Measurements from ENCODE around the gene GTF2A1. TPM values are rescaled to one million over a fixed set of nuclear protein-coding genes. Genes with fewer than 3 reads are reported as not detected.

GTF2A1 gene
- total and polyA plus RNA-seq, 2 donors (not counting 3 experiments of a cell fraction or from before 2014, with no cell fraction given), result 11.1 to 33.4 TPM

DNA sequence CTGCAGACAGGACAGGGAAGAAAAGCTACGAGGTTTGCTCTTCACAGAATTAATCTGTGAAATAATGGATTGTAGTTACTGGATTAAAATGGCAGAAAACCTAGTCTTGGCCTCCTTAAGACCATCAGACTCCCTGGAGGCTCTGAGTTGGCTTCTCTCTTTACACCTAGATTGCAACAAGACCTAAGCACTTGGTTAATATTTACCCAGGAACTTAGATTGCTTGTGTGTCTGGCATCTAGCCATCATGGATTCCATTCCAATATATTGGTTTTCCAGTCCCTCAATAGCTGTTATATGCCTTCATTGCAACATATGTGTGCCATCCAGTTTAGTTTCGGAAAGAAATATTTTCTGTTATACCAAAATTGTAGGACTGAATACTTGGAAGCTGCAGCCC lies 1.9 kb upstream of the GTF2A1 start:
- dilution Hi-C loops (cut with MboI; ENCODE audit: extremely low pct_ligation_motif_present, low sequenced_read_pairs) (no loop called here), intact Hi-C loops (cut with micrococcal nuclease) (loop anchor here (5.0 kb wide), 2 partner anchors 215 to 585 kb away; no protein-coding TSS in a partner anchor)
- DNase-seq (ENCODE audit: low read depth, low spot score) (no peak), FAIRE-seq (no peak)
- Histone ChIP-seq H3K27ac (ENCODE audit: insufficient read depth, low read depth, low read length) (no peak overlapping the region), H3K4me3 (replicated peaks in 1 of 3; ENCODE audit: insufficient read depth in 1 of 3, low read depth in 1 of 3, low read length in 3 of 3) (no peak overlapping the region), H3K4me2 (ENCODE audit: insufficient read depth, low read length) (no peak overlapping the region), H3K9ac (replicated peaks; ENCODE audit: extremely low read depth, insufficient read depth, low read length) (no peak overlapping the region), H2AFZ (ENCODE audit: low read depth, low read length) (no peak overlapping the region), H4K20me1 (replicated peaks; ENCODE audit: control insufficient read depth, extremely low read depth, insufficient read depth, low read length) (no peaks in the 10 kb centered on the region), H3K36me3 (ENCODE audit: control insufficient read depth in 2 of 2, extremely low read depth in 1 of 2, insufficient read depth in 2 of 2, low read length in 2 of 2) (no peaks in the 10 kb centered on the region), H3K9me3 (replicated peaks; ENCODE audit: control insufficient read depth, insufficient read depth, low read length) (no peaks in the 10 kb centered on the region), H3K9me1 (replicated peaks; ENCODE audit: control insufficient read depth, extremely low read depth, insufficient read depth, low read length) (no peaks in the 10 kb centered on the region), H3K4me1 (ENCODE audit: control insufficient read depth, extremely low read depth, insufficient read depth, low read length) (peaks cover 13% of the 10 kb centered on the region), H3K79me2 (ENCODE audit: control insufficient read depth, insufficient read depth, low read length) (peaks cover 21% of the 10 kb centered on the region), H3K27me3 (ENCODE audit: control insufficient read depth in 2 of 2, insufficient read depth in 2 of 2, low read length in 2 of 2) (no peaks in the 10 kb centered on the region)
- TF ChIP-seq FOS (IDR thresholded peaks at IDR 0.05; ENCODE audit: borderline replicate concordance, insufficient read depth, low read length) (no peak), POLR2AphosphoS5 (IDR thresholded peaks at IDR 0.05; ENCODE audit: insufficient read depth, low read depth, low read length) (no peak), MYC (IDR thresholded peaks at IDR 0.05; ENCODE audit: low read depth, low read length) (no peak), EZH2 (IDR thresholded peaks at IDR 0.05; ENCODE audit: borderline replicate concordance, low read depth, low read length, severe bottlenecking) (no peak), JUN (IDR thresholded peaks at IDR 0.05; ENCODE audit: borderline replicate concordance, insufficient read depth, insufficient read length, low read depth) (no peak), GATA2 (IDR thresholded peaks at IDR 0.05; ENCODE audit: insufficient read depth, insufficient read length, low read depth, low read length) (no peak), POLR2A (IDR thresholded peaks at IDR 0.05; ENCODE audit: low read depth, low read length) (no peak)
- TF ChIP-seq, protein P1, sequence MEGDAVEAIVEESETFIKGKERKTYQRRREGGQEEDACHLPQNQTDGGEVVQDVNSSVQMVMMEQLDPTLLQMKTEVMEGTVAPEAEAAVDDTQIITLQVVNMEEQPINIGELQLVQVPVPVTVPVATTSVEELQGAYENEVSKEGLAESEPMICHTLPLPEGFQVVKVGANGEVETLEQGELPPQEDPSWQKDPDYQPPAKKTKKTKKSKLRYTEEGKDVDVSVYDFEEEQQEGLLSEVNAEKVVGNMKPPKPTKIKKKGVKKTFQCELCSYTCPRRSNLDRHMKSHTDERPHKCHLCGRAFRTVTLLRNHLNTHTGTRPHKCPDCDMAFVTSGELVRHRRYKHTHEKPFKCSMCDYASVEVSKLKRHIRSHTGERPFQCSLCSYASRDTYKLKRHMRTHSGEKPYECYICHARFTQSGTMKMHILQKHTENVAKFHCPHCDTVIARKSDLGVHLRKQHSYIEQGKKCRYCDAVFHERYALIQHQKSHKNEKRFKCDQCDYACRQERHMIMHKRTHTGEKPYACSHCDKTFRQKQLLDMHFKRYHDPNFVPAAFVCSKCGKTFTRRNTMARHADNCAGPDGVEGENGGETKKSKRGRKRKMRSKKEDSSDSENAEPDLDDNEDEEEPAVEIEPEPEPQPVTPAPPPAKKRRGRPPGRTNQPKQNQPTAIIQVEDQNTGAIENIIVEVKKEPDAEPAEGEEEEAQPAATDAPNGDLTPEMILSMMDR (IDR thresholded peaks at IDR 0.05; ENCODE audit: extremely low read depth in 1 of 2, insufficient read depth in 1 of 2, low read depth in 1 of 2, low read length in 2 of 2), result no peak
- TF ChIP-seq, protein P2, sequence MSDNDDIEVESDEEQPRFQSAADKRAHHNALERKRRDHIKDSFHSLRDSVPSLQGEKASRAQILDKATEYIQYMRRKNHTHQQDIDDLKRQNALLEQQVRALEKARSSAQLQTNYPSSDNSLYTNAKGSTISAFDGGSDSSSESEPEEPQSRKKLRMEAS (IDR thresholded peaks at IDR 0.05; ENCODE audit: insufficient read depth, insufficient read length), result no peak
- BruUV-seq (replicated peaks), result no TSS peak
- POLR2A ChIA-PET, result no interaction called here
- CTCF ChIA-PET, result no interaction called here
